ENCODE data around the gene KCNK3.

Gene KCNK3

DNA sequence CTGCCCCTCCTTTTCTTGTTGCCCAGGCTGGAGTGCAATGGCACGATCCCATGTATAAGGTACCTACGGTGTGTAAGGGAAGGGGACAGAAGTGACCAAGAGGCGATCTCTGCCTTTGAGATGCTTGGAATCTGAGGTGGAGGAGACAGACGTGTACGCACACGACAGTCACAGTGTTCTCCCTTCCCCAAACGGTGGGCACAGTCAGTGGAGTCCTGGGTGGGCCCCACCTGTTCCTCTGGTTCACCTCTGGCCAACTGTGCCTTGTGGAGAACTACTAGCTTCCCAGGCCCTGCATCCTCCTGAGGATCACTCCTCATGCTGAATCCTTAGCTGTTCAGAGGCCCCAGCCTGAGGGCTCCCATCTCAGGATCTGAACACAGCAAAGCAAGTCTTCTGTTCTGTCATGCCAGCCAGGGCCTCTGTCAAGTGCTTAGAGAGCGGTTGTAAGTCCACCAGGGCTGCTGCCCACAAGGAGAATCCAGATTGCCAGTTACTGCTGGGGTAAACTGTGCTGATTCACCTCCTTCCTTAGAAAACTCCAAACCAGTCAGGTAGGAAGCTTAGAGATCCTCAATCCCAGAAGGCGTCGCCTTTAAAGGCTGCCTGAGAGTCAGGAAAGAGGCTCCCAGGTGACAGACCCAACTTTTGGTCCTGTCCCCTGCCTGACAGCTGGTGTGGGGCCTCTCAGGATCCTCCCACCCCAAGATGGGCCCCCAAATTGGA is 73.1 kb downstream of the KCNK3 start:
- no peak for DNase-seq (ENCODE audit: extremely low read depth, insufficient read length)
- TF ChIP-seq, protein P1, sequence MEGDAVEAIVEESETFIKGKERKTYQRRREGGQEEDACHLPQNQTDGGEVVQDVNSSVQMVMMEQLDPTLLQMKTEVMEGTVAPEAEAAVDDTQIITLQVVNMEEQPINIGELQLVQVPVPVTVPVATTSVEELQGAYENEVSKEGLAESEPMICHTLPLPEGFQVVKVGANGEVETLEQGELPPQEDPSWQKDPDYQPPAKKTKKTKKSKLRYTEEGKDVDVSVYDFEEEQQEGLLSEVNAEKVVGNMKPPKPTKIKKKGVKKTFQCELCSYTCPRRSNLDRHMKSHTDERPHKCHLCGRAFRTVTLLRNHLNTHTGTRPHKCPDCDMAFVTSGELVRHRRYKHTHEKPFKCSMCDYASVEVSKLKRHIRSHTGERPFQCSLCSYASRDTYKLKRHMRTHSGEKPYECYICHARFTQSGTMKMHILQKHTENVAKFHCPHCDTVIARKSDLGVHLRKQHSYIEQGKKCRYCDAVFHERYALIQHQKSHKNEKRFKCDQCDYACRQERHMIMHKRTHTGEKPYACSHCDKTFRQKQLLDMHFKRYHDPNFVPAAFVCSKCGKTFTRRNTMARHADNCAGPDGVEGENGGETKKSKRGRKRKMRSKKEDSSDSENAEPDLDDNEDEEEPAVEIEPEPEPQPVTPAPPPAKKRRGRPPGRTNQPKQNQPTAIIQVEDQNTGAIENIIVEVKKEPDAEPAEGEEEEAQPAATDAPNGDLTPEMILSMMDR (IDR thresholded peaks at IDR 0.05; ENCODE audit: insufficient read depth, low read length, poor library complexity, severe bottlenecking): no peak
- peak overlapping the region; percentile 97 for H3K4me3 ChIP-seq (replicated peaks; ENCODE audit: low read depth, low read length)
- H3K27me3 ChIP-seq (replicated peaks; ENCODE audit: control insufficient read depth, insufficient read depth, low read length): no peaks in the 10 kb centered on the region
- peaks cover 4% of the 10 kb centered on the region for H3K36me3 ChIP-seq (ENCODE audit: control insufficient read depth, insufficient read depth, low read length)

DNA sequence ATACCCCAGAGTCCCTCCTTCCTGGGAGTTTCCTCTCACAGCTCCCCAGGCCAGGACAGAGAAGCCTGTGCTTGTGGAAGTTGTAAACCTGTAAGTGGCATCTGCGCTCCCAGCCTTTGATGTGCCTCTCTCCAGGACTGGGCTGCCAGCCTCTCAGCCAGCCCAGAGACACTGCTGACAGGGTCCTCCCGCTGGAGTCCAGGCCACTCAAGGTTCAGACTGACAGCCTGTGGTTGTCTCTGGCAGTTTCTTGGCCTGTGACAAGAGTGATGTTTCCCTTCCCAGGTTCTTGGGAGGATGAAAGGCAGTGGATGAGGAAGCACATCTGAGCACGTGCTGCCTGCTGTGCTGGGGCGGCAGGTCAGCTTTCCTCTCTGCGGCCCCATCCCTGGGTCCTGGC is 74.6 kb downstream of the KCNK3 start:
- H3K27me3 ChIP-seq (replicated peaks; ENCODE audit: control insufficient read depth, insufficient read depth, low read length): no peaks in the 10 kb centered on the region
- TF ChIP-seq, protein P1 (IDR thresholded peaks at IDR 0.05; ENCODE audit: insufficient read depth, low read length, poor library complexity, severe bottlenecking): no peak
- H3K36me3 ChIP-seq (ENCODE audit: control insufficient read depth, insufficient read depth, low read length): peaks cover 4% of the 10 kb centered on the region
- DNase-seq (ENCODE audit: extremely low read depth, insufficient read length): no peak
- no peak overlapping the region for H3K4me3 ChIP-seq (replicated peaks; ENCODE audit: low read depth, low read length)

DNA sequence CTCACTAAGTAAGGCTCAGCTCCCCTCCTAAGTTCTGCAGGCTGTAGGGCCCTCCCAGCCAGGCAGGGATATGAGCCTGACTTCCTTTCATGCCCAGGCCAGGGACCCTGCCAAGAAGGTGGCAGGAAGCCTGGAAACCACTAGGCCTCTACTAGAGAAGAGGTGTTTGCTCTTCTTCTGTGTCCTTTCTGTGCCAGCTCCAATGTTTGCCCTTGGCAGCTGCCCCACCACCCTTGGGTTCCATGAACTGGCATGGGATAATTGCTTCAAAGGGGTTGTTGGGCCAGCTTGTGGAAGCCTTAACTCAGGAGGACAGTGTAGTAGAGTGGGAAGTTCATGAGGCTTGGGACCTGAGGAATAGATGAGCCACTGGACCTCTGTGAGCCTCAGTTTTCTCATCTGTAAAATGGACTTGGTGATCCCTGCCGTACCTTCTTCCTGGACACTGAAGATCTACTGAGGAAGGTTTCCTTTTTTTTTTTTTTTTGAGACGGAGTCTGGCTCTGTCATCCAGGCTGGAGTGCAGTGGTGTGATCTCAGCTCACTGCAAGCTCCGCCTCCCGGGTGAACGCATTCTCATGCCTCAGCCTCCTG is 75.5 kb downstream of the KCNK3 start:
- TF ChIP-seq, protein P1 (IDR thresholded peaks at IDR 0.05; ENCODE audit: insufficient read depth, low read length, poor library complexity, severe bottlenecking): no peak
- DNase-seq (ENCODE audit: extremely low read depth, insufficient read length): no peak
- Histone ChIP-seq H3K4me3 (replicated peaks; ENCODE audit: low read depth, low read length) (no peak overlapping the region), H3K27me3 (replicated peaks; ENCODE audit: control insufficient read depth, insufficient read depth, low read length) (no peaks in the 10 kb centered on the region), H3K36me3 (ENCODE audit: control insufficient read depth, insufficient read depth, low read length) (peaks cover 8% of the 10 kb centered on the region)

DNA sequence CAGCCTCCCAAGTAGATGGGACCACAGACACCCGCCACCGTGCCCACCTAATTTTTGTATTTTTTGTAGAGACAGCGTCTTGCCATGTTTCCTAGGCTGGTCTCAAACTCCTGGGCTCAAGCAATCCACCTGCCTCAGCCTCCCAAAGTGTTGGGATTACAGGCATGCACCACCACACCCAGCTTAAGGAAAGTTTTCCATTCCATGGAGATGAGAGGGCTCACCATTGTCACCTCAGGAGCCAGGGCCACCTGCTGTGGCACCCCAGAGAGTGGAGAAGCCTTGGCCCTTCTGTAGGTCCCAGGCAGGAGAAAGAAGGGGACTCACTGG is 76.2 kb downstream of the KCNK3 start:
- no peaks in the 10 kb centered on the region for H3K27me3 ChIP-seq (replicated peaks; ENCODE audit: control insufficient read depth, insufficient read depth, low read length)
- no peak overlapping the region for H3K4me3 ChIP-seq (replicated peaks; ENCODE audit: low read depth, low read length)
- DNase-seq (ENCODE audit: extremely low read depth, insufficient read length): no peak
- peaks cover 8% of the 10 kb centered on the region for H3K36me3 ChIP-seq (ENCODE audit: control insufficient read depth, insufficient read depth, low read length)
- TF ChIP-seq, protein P1 (IDR thresholded peaks at IDR 0.05; ENCODE audit: insufficient read depth, low read length, poor library complexity, severe bottlenecking): no peak

DNA sequence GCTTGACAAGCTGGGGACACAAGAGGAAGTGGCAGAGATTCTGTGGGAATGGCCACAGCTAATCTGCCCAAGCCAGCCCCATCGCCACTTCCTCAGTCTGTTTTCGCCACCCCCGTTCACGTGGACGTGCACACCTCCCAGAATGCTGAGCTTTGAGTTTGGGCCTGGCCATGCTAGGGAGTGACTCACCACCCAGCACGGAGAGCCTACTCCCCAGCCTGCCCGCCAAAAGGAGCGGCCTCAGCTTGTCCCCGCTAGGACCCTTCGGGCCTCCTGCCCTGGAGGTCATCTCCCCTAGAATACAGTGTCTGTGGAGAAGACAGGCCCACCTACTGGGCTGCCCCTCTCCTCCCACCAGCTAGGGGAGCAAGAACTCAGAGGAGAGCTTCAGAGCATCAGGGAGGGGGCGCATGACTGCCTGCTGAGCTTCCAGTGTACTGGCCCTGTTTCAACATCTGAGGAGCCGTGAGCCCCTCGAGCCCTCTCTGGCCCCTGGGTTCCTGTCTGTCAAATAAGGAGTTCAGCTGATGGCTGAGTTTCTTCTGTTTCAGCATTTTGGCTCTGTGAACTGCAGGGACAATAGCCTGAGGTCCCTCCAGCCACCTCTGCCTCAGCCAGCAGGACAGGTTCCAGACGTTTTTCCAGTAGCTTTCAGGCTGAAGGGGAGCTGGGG is 76.7 kb downstream of the KCNK3 start:
- no peak for DNase-seq (ENCODE audit: extremely low read depth, insufficient read length)
- Histone ChIP-seq H3K27me3 (replicated peaks; ENCODE audit: control insufficient read depth, insufficient read depth, low read length) (no peaks in the 10 kb centered on the region), H3K36me3 (ENCODE audit: control insufficient read depth, insufficient read depth, low read length) (peaks cover 8% of the 10 kb centered on the region), H3K4me3 (replicated peaks; ENCODE audit: low read depth, low read length) (no peak overlapping the region)
- TF ChIP-seq, protein P1 (IDR thresholded peaks at IDR 0.05; ENCODE audit: insufficient read depth, low read length, poor library complexity, severe bottlenecking): no peak

All from GM06990 (cell line).